ENCODE results near the gene PNKP. TPM values are rescaled to one million over a fixed set of nuclear protein-coding genes. Genes with fewer than 3 reads are reported as not detected.

The PNKP gene
- total RNA-seq, 2 donors from 2014 or later: 161 to 163 TPM

GRCh38 chr19:49844138-49845095, 23.0 kb downstream of the PNKP start:
- no peaks in the 10 kb centered on the region for H3K4me1 ChIP-seq (ENCODE audit: control insufficient read depth, insufficient read depth, low read length)
- peaks cover 6% of the 10 kb centered on the region for H3K9me3 ChIP-seq (ENCODE audit: control insufficient read depth, low read length)
- no peaks in the 10 kb centered on the region for H3K27me3 ChIP-seq (ENCODE audit: control insufficient read depth, insufficient read depth, low read length, poor library complexity, severe bottlenecking)
- no peak overlapping the region for H3K4me3 ChIP-seq (ENCODE audit: low read length)
- H3K4me3 Mint-ChIP-seq: no peak overlapping the region
- peaks cover 2% of the 10 kb centered on the region for H3K9me3 Mint-ChIP-seq
- no peaks in the 10 kb centered on the region for H3K4me1 Mint-ChIP-seq
- H3K27ac ChIP-seq (ENCODE audit: low read depth, low read length): no peak overlapping the region
- no peaks in the 10 kb centered on the region for H3K27me3 Mint-ChIP-seq (ENCODE audit: insufficient read depth)
- no peak for DNase-seq
- H3K9ac ChIP-seq (ENCODE audit: extremely low read depth, low read length, poor library complexity, severe bottlenecking): no peak overlapping the region
- H3K27ac Mint-ChIP-seq: no peak overlapping the region
- WGBS, 2 experiments (ENCODE audit: insufficient coverage in 1 of 2, insufficient read length in 1 of 2): 95% methylated on average over 16 to 18 of the region's 18 CpGs
- peaks cover 32% of the 10 kb centered on the region for H3K36me3 Mint-ChIP-seq (ENCODE audit: low read depth)
- TF ChIP-seq CTCF (conservative IDR thresholded peaks at IDR 0.05): no peak
- H3K36me3 ChIP-seq (ENCODE audit: control insufficient read depth, insufficient read depth, low read length): peaks cover 14% of the 10 kb centered on the region

- WGBS, 2 experiments (ENCODE audit: insufficient coverage in 1 of 2, insufficient read length in 1 of 2): 87 to 100% methylated on average over 1 to 3 of the region's 3 CpGs
- H3K9me3 ChIP-seq (ENCODE audit: control insufficient read depth, low read length): no peaks in the 10 kb centered on the region
- no peak overlapping the region for H3K27ac Mint-ChIP-seq
- H3K4me3 ChIP-seq (ENCODE audit: low read length): no peak overlapping the region
- no peak for TF ChIP-seq CTCF (conservative IDR thresholded peaks at IDR 0.05)
- no peak for DNase-seq
- no peaks in the 10 kb centered on the region for H3K4me1 ChIP-seq (ENCODE audit: control insufficient read depth, insufficient read depth, low read length)
- H3K27me3 Mint-ChIP-seq (ENCODE audit: insufficient read depth): no peaks in the 10 kb centered on the region
- no peak overlapping the region for H3K27ac ChIP-seq (ENCODE audit: low read depth, low read length)
- H3K27me3 ChIP-seq (ENCODE audit: control insufficient read depth, insufficient read depth, low read length, poor library complexity, severe bottlenecking): no peaks in the 10 kb centered on the region
- no peak overlapping the region for H3K9ac ChIP-seq (ENCODE audit: extremely low read depth, low read length, poor library complexity, severe bottlenecking)
- H3K9me3 Mint-ChIP-seq: peaks cover under 1% of the 10 kb centered on the region
- no peaks in the 10 kb centered on the region for H3K4me1 Mint-ChIP-seq
- H3K4me3 Mint-ChIP-seq: no peak overlapping the region
- H3K36me3 ChIP-seq (ENCODE audit: control insufficient read depth, insufficient read depth, low read length): peaks cover 19% of the 10 kb centered on the region
- peaks cover 33% of the 10 kb centered on the region for H3K36me3 Mint-ChIP-seq (ENCODE audit: low read depth)
Observed at GRCh38 chr19:49843265-49843664, 24.1 kb downstream of the PNKP start.

- Histone ChIP-seq H3K4me1 (ENCODE audit: control insufficient read depth, insufficient read depth, low read length) (no peaks in the 10 kb centered on the region), H3K9ac (ENCODE audit: extremely low read depth, low read length, poor library complexity, severe bottlenecking) (no peak overlapping the region), H3K27ac (ENCODE audit: low read depth, low read length) (no peak overlapping the region), H3K36me3 (ENCODE audit: control insufficient read depth, insufficient read depth, low read length) (peaks cover 19% of the 10 kb centered on the region), H3K9me3 (ENCODE audit: control insufficient read depth, low read length) (no peaks in the 10 kb centered on the region), H3K4me3 (ENCODE audit: low read length) (no peak overlapping the region), H3K27me3 (ENCODE audit: control insufficient read depth, insufficient read depth, low read length, poor library complexity, severe bottlenecking) (no peaks in the 10 kb centered on the region)
- H3K27me3 Mint-ChIP-seq (ENCODE audit: insufficient read depth): no peaks in the 10 kb centered on the region
- H3K36me3 Mint-ChIP-seq (ENCODE audit: low read depth): peaks cover 49% of the 10 kb centered on the region
- no peaks in the 10 kb centered on the region for H3K4me1 Mint-ChIP-seq
- DNase-seq: no peak
- H3K9me3 Mint-ChIP-seq: no peaks in the 10 kb centered on the region
- H3K27ac Mint-ChIP-seq: peak overlapping the region; percentile 41
- TF ChIP-seq CTCF (conservative IDR thresholded peaks at IDR 0.05): no peak
- WGBS, 2 experiments (ENCODE audit: insufficient coverage in 1 of 2, insufficient read length in 1 of 2): 94 to 95% methylated on average over 16 of the region's 17 CpGs
- H3K4me3 Mint-ChIP-seq: no peak overlapping the region
Observed at GRCh38 chr19:49840736-49841249, 26.6 kb downstream of the PNKP start.

Measured in endodermal cell (in vitro differentiated cells).